GM12875 (cell line): ENCODE results near the gene ST3GAL5.
"Not testable (repeated sequence)": the region's sequence is repeated elsewhere in the genome, so short reads cannot be mapped to it uniquely, and the experiment has no call there.

Source experiments
- H3K4me3 ChIP-seq: one replicate; pipeline ENCODE4 v1.5.1; 2011; ENCODE audit warnings: low read depth, low read length, control low read depth
- CTCF ChIP-seq: IDR thresholded peaks from 2 replicates; pipeline ENCODE4 v1.5.1; 2011; ENCODE audit warnings: low read depth, mild to moderate bottlenecking, control low read depth, inconsistent platforms, low read length, moderate library complexity, borderline replicate concordance; ENCODE audit not compliant: insufficient read depth

The ST3GAL5 gene

GRCh38 chr2:85933753-85934594, 45.2 kb upstream of the ST3GAL5 start:
- no peak for TF ChIP-seq CTCF
- no peak overlapping the region for H3K4me3 ChIP-seq

- not testable (repeated sequence) for H3K4me3 ChIP-seq
Measured at GRCh38 chr2:85931151-85931550, 42.4 kb upstream of the ST3GAL5 start.

- no peak for TF ChIP-seq CTCF
- no peak overlapping the region for H3K4me3 ChIP-seq
Measured at GRCh38 chr2:85930129-85931124, 41.6 kb upstream of the ST3GAL5 start.

GRCh38 chr2:85929096-85930050, 40.6 kb upstream of the ST3GAL5 start:
- H3K4me3 ChIP-seq: no peak overlapping the region
- TF ChIP-seq CTCF: no peak

- H3K4me3 ChIP-seq: no peak overlapping the region
- no peak for TF ChIP-seq CTCF
Measured at GRCh38 chr2:85926931-85927661, 38.3 kb upstream of the ST3GAL5 start.

- H3K4me3 ChIP-seq: no peak overlapping the region
- TF ChIP-seq CTCF: no peak
Measured at GRCh38 chr2:85926526-85926925, 37.7 kb upstream of the ST3GAL5 start.
